Stimulated activated naive CD8-positive, alpha-beta T cell treated with anti-CD3 and anti-CD28 coated beads, Interleukin-15, amount 100 ng/mL, for 72 hours (primary cell): ENCODE data around the gene DMRTA2.

ENCODE experiments used
- ATAC-seq: fragments of 150-1000 bp; cut with Tn5 transposase; 2 replicates; pipeline ENCODE4 v1.10.0; 2021; ENCODE audit warnings: mild to moderate bottlenecking, moderate library complexity
- DNase-seq, 2 donors: peaks; one replicate each; pipeline ENCODE4 v3.0.0; 2021 to 2022
- H3K27ac Mint-ChIP-seq, 2 donors: one replicate each; pipeline ENCODE4 v1.8.0; 2022; ENCODE audit warnings: mild to moderate bottlenecking in 2 of 2, mixed read lengths in 2 of 2, moderate library complexity in 2 of 2
- H3K27me3 Mint-ChIP-seq: one replicate; pipeline ENCODE4 v1.8.0; 2022; ENCODE audit warnings: mixed read lengths
- H3K4me1 Mint-ChIP-seq: one replicate; pipeline ENCODE4 v1.8.0; 2022; ENCODE audit warnings: mild to moderate bottlenecking, mixed read lengths
- H3K4me3 Mint-ChIP-seq, 2 donors: one replicate each; pipeline ENCODE4 v1.8.0; 2022; ENCODE audit warnings: mild to moderate bottlenecking in 2 of 2, mixed read lengths in 2 of 2, moderate library complexity in 1 of 2
- H3K9me3 Mint-ChIP-seq, 2 donors: one replicate each; pipeline ENCODE4 v1.8.0; 2022; ENCODE audit warnings: mixed read lengths in 2 of 2

The DMRTA2 gene

GRCh38 chr1:50426702-50427085, 3.5 kb upstream of the DMRTA2 start:
- H3K27ac Mint-ChIP-seq = no peak overlapping the region
- H3K27me3 Mint-ChIP-seq = peaks cover 98% of the 10 kb centered on the region
- no peak overlapping the region for H3K4me3 Mint-ChIP-seq
- H3K4me1 Mint-ChIP-seq = peaks cover 83% of the 10 kb centered on the region
- DNase-seq (no peak), ATAC-seq (no peak)
- no peaks in the 10 kb centered on the region for H3K9me3 Mint-ChIP-seq

GRCh38 chr1:50426108-50426700, 3.0 kb upstream of the DMRTA2 start:
- H3K4me1 Mint-ChIP-seq = peaks cover 85% of the 10 kb centered on the region
- H3K4me3 Mint-ChIP-seq = peak overlapping the region in 1 of 2 donors; percentile 10
- no peak for ATAC-seq

GRCh38 chr1:50425376-50426107, 2.3 kb upstream of the DMRTA2 start:
- peaks cover 98% of the 10 kb centered on the region for H3K27me3 Mint-ChIP-seq
- no peak for ATAC-seq
- peak overlapping the region; percentile 80 to 89 for H3K4me3 Mint-ChIP-seq
- H3K4me1 Mint-ChIP-seq = peaks cover 81% of the 10 kb centered on the region
- no peak for DNase-seq
- H3K9me3 Mint-ChIP-seq = no peaks in the 10 kb centered on the region
- H3K27ac Mint-ChIP-seq = no peak overlapping the region

More at GRCh38 chr1:50426108-50426700, 3.0 kb upstream of the DMRTA2 start:
- Mint-ChIP-seq H3K27ac (no peak overlapping the region), H3K27me3 (peaks cover 98% of the 10 kb centered on the region), H3K9me3 (no peaks in the 10 kb centered on the region)
- DNase-seq = no peak

- peaks cover 81% of the 10 kb centered on the region for H3K4me1 Mint-ChIP-seq
- H3K4me3 Mint-ChIP-seq = peak overlapping the region; percentile 80 to 89
- H3K27me3 Mint-ChIP-seq = peaks cover 98% of the 10 kb centered on the region
- no peak overlapping the region for H3K27ac Mint-ChIP-seq
- DNase-seq (no peak), ATAC-seq (no peak)
- no peaks in the 10 kb centered on the region for H3K9me3 Mint-ChIP-seq
Measured at GRCh38 chr1:50424884-50425375, 1.7 kb upstream of the DMRTA2 start.

GRCh38 chr1:50424045-50424883, 1.0 kb upstream of the DMRTA2 start:
- ATAC-seq (peak; percentile 57), DNase-seq (peak in 1 of 2 donors; percentile 28)
- H3K27ac Mint-ChIP-seq = peak overlapping the region in 1 of 2 donors; percentile 51
- H3K27me3 Mint-ChIP-seq = peaks cover 98% of the 10 kb centered on the region
- no peaks in the 10 kb centered on the region for H3K9me3 Mint-ChIP-seq
- peak overlapping the region; percentile 80 to 89 for H3K4me3 Mint-ChIP-seq
- H3K4me1 Mint-ChIP-seq = peaks cover 86% of the 10 kb centered on the region

GRCh38 chr1:50423670-50424000, 392 bp upstream of the DMRTA2 start:
- Mint-ChIP-seq H3K4me3 (peak overlapping the region; percentile 80 to 89), H3K27me3 (peaks cover 95% of the 10 kb centered on the region), H3K4me1 (peaks cover 86% of the 10 kb centered on the region), H3K27ac (no peak overlapping the region), H3K9me3 (no peaks in the 10 kb centered on the region)
- peak; percentile 66 for ATAC-seq
- peak; percentile 33 to 46 for DNase-seq

- Mint-ChIP-seq H3K27me3 (peaks cover 95% of the 10 kb centered on the region), H3K9me3 (no peaks in the 10 kb centered on the region), H3K4me3 (peak overlapping the region; percentile 80 to 89), H3K27ac (peak overlapping the region in 1 of 2 donors; percentile 72), H3K4me1 (peaks cover 86% of the 10 kb centered on the region)
- no peak for ATAC-seq
- no peak for DNase-seq
Measured at GRCh38 chr1:50422675-50422945, 633 bp downstream of the DMRTA2 start.

- no peak for DNase-seq
- Mint-ChIP-seq H3K27me3 (peaks cover 95% of the 10 kb centered on the region), H3K27ac (peak overlapping the region in 1 of 2 donors; percentile 36), H3K4me1 (peaks cover 86% of the 10 kb centered on the region), H3K4me3 (peak overlapping the region; percentile 16 to 30), H3K9me3 (no peaks in the 10 kb centered on the region)
- no peak for ATAC-seq
Measured at GRCh38 chr1:50421768-50422674, 1.2 kb downstream of the DMRTA2 start.

- H3K9me3 Mint-ChIP-seq = no peaks in the 10 kb centered on the region
- H3K27me3 Mint-ChIP-seq = peaks cover 95% of the 10 kb centered on the region
- H3K4me3 Mint-ChIP-seq = peak overlapping the region; percentile 16 to 30
- peaks cover 87% of the 10 kb centered on the region for H3K4me1 Mint-ChIP-seq
- DNase-seq (no peak), ATAC-seq (no peak)
- H3K27ac Mint-ChIP-seq = no peak overlapping the region
Measured at GRCh38 chr1:50421366-50421748, 1.9 kb downstream of the DMRTA2 start.

- DNase-seq (peak; percentile 48), ATAC-seq (peak; percentile 40)
- Mint-ChIP-seq H3K9me3 (no peaks in the 10 kb centered on the region), H3K4me3 (peak overlapping the region; percentile 49 to 50), H3K27ac (no peak overlapping the region), H3K27me3 (peaks cover 95% of the 10 kb centered on the region), H3K4me1 (peaks cover 87% of the 10 kb centered on the region)
Measured at GRCh38 chr1:50420689-50421365, 2.4 kb downstream of the DMRTA2 start.

- Mint-ChIP-seq H3K4me3 (peak overlapping the region; percentile 49 to 50), H3K27me3 (peaks cover 95% of the 10 kb centered on the region), H3K27ac (peak overlapping the region in 1 of 2 donors; percentile 55), H3K4me1 (peaks cover 81% of the 10 kb centered on the region), H3K9me3 (no peaks in the 10 kb centered on the region)
- no peak for DNase-seq
- ATAC-seq = no peak
Measured at GRCh38 chr1:50419907-50420677, 3.2 kb downstream of the DMRTA2 start.

GRCh38 chr1:50419192-50419906, 3.9 kb downstream of the DMRTA2 start:
- H3K4me1 Mint-ChIP-seq = peaks cover 74% of the 10 kb centered on the region
- peak overlapping the region; percentile 49 to 50 for H3K4me3 Mint-ChIP-seq

GRCh38 chr1:50418600-50419109, 4.6 kb downstream of the DMRTA2 start:
- peaks cover 95% of the 10 kb centered on the region for H3K27me3 Mint-ChIP-seq
- H3K4me3 Mint-ChIP-seq = peak overlapping the region; percentile 30 to 48
- peaks cover 67% of the 10 kb centered on the region for H3K4me1 Mint-ChIP-seq
- H3K9me3 Mint-ChIP-seq = no peaks in the 10 kb centered on the region
- peak in 1 of 2 donors; percentile 16 for DNase-seq
- peak overlapping the region in 1 of 2 donors; percentile 67 for H3K27ac Mint-ChIP-seq
- no peak for ATAC-seq

More at GRCh38 chr1:50419192-50419906, 3.9 kb downstream of the DMRTA2 start:
- H3K27ac Mint-ChIP-seq = no peak overlapping the region
- peaks cover 95% of the 10 kb centered on the region for H3K27me3 Mint-ChIP-seq
- DNase-seq (peak in 1 of 2 donors; percentile 34), ATAC-seq (no peak)
- no peaks in the 10 kb centered on the region for H3K9me3 Mint-ChIP-seq
